HG02870 (cell line): Measurements from ENCODE around the gene TPTE2.
"Not testable (repeated sequence)": the region's sequence is repeated elsewhere in the genome, so short reads cannot be mapped to it uniquely, and the experiment has no call there.

Experiments used
- ATAC-seq: cut with Tn5 transposase; IDR thresholded peaks from one replicate; pipeline ENCODE4 v1.9.1; 2021; ENCODE audit warnings: mild to moderate bottlenecking, moderate library complexity; ENCODE audit not compliant: unreplicated experiment

The TPTE2 gene

GRCh38 chr13:19561127-19561582 is at the start of gene TPTE2:
TPTE2 (minus strand) TSS chr13:19561532; CDS start chr13:19503234, 58,298 bp downstream.
- not testable (repeated sequence) for ATAC-seq

- ATAC-seq = no peak
Observed at GRCh38 chr13:19607523-19608078, 46.3 kb upstream of the TPTE2 start.

GRCh38 chr13:19606737-19607136 is 45.4 kb upstream of the TPTE2 start:
- ATAC-seq = no peak

- ATAC-seq = no peak
Observed at GRCh38 chr13:19606152-19606551, 44.8 kb upstream of the TPTE2 start.

GRCh38 chr13:19605161-19605955 is 44.0 kb upstream of the TPTE2 start:
- ATAC-seq = no peak

- ATAC-seq = no peak
Observed at GRCh38 chr13:19604306-19604705, 43.0 kb upstream of the TPTE2 start.

GRCh38 chr13:19601749-19602725 is 40.7 kb upstream of the TPTE2 start:
- ATAC-seq = peak; percentile 77

GRCh38 chr13:19597523-19597922 is 36.2 kb upstream of the TPTE2 start:
- no peak for ATAC-seq

- ATAC-seq = no peak
Observed at GRCh38 chr13:19596960-19597361, 35.6 kb upstream of the TPTE2 start.

GRCh38 chr13:19596086-19596485 is 34.8 kb upstream of the TPTE2 start:
- ATAC-seq = no peak

GRCh38 chr13:19592657-19593180 is 31.4 kb upstream of the TPTE2 start:
- no peak for ATAC-seq

GRCh38 chr13:19591864-19592263 is 30.5 kb upstream of the TPTE2 start:
- ATAC-seq = no peak

- ATAC-seq = no peak
Observed at GRCh38 chr13:19590423-19590822, 29.1 kb upstream of the TPTE2 start.

- ATAC-seq = no peak
Observed at GRCh38 chr13:19589312-19589711, 28.0 kb upstream of the TPTE2 start.

- peak; percentile 68 for ATAC-seq
Observed at GRCh38 chr13:19587635-19588300, 26.4 kb upstream of the TPTE2 start.

- peak; percentile 80 for ATAC-seq
Observed at GRCh38 chr13:19586904-19587634, 25.7 kb upstream of the TPTE2 start.

- ATAC-seq = peak; percentile 72
Observed at GRCh38 chr13:19581675-19582074, 20.3 kb upstream of the TPTE2 start.

- no peak for ATAC-seq
Observed at GRCh38 chr13:19575230-19575629, 13.9 kb upstream of the TPTE2 start.

GRCh38 chr13:19573120-19573716 is 11.9 kb upstream of the TPTE2 start:
- ATAC-seq = no peak
